SU-DHL-6 (cell line): ENCODE measurements around the gene HNRNPUL1.

Experiments
- EZH2phosphoT487 ChIP-seq: fragments of 200-600 bp; sonication (generic), shearing (Covaris generic); conservative IDR thresholded peaks from 2 replicates; pipeline ENCODE4 v1.6.1; 2018; ENCODE audit warnings: mild to moderate bottlenecking, antibody characterized with exemption, low read length, moderate library complexity, mixed read lengths
- TF ChIP-seq, protein P1 (sequence below): fragments of 200-600 bp; sonication (generic); IDR thresholded peaks from one replicate; pipeline ENCODE4 v1.5.1; 2017; ENCODE audit warnings: antibody characterized with exemption, mild to moderate bottlenecking, low read length, moderate library complexity; ENCODE audit not compliant: insufficient read depth, poor library complexity, severe bottlenecking

DNA sequence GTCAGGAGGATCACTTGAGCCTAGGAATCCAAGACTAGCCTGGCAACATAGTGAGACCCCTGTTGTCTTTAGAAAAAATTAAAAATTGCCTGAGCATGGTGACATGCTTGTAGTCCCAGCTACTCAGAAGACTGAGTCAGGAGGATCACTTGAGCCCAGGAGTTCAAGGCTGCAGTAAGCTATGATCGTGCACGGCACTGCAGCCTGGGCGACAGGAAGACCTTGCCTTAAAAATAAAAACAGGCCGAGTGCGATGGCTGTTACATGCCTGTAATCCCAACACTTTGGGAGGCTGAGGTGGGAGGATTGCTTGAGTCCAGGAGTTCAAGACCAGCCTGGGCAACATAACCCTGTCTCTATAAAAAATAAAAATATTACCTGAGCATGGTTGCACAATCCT is 5.4 kb downstream of the HNRNPUL1 start:
- TF ChIP-seq, protein P1, sequence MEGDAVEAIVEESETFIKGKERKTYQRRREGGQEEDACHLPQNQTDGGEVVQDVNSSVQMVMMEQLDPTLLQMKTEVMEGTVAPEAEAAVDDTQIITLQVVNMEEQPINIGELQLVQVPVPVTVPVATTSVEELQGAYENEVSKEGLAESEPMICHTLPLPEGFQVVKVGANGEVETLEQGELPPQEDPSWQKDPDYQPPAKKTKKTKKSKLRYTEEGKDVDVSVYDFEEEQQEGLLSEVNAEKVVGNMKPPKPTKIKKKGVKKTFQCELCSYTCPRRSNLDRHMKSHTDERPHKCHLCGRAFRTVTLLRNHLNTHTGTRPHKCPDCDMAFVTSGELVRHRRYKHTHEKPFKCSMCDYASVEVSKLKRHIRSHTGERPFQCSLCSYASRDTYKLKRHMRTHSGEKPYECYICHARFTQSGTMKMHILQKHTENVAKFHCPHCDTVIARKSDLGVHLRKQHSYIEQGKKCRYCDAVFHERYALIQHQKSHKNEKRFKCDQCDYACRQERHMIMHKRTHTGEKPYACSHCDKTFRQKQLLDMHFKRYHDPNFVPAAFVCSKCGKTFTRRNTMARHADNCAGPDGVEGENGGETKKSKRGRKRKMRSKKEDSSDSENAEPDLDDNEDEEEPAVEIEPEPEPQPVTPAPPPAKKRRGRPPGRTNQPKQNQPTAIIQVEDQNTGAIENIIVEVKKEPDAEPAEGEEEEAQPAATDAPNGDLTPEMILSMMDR, result no peak
- no peak for TF ChIP-seq EZH2phosphoT487
